Keratinocyte (primary cell): Measurements from ENCODE around the gene RNF157. TPM values are rescaled to one million over a fixed set of nuclear protein-coding genes. Genes with fewer than 3 reads are reported as not detected.

ENCODE experiments used
- DNase-seq: peaks from one replicate; pipeline ENCODE4 v3.0.0-alpha.2; 2011; ENCODE audit warnings: low read depth, missing footprints, low spot score
- FAIRE-seq: peaks from 2 replicates; lab custom pipeline; 2011; peaks lifted over from hg19 to GRCh38; lab: Jason Lieb, UNC
- H2AFZ ChIP-seq: 2 replicates; pipeline ENCODE4 v1.6.0; 2012; ENCODE audit warnings: low read length, control low read depth, inconsistent platforms; ENCODE audit not compliant: control insufficient read depth
- H3K27ac ChIP-seq: 2 replicates; pipeline ENCODE4 v1.5.1; 2011; ENCODE audit warnings: low read length; ENCODE audit not compliant: control insufficient read depth, insufficient read depth
- H3K27me3 ChIP-seq: 3 replicates; pipeline ENCODE4 v1.6.0; 2011; ENCODE audit warnings: low read length; ENCODE audit not compliant: control insufficient read depth, insufficient read depth; ENCODE audit errors: extremely low read depth
- H3K36me3 ChIP-seq, 2 experiments: 2 replicates in 1 of 2; 3 replicates in 1 of 2; pipeline ENCODE4 v1.5.1; 2011; ENCODE audit warnings: low read length in 2 of 2, mild to moderate bottlenecking in 1 of 2; ENCODE audit not compliant: control insufficient read depth in 2 of 2, insufficient read depth in 2 of 2; ENCODE audit errors: extremely low read depth in 1 of 2
- H3K4me1 ChIP-seq: 3 replicates; pipeline ENCODE4 v1.5.1; 2011; ENCODE audit warnings: low read length; ENCODE audit not compliant: control insufficient read depth, insufficient read depth; ENCODE audit errors: extremely low read depth
- H3K4me2 ChIP-seq: 3 replicates; pipeline ENCODE4 v1.6.0; 2011; ENCODE audit warnings: low read depth, low read length; ENCODE audit not compliant: control insufficient read depth, insufficient read depth; ENCODE audit errors: extremely low read depth
- H3K4me3 ChIP-seq, 3 experiments: fragments of 200-600 bp in 1 of 3; sonication (generic) in 1 of 3; 2 replicates in 2 of 3; 3 replicates in 1 of 3; pipeline ENCODE4 v1.5.1; 2011 to 2016; ENCODE audit warnings: low read length in 3 of 3, mild to moderate bottlenecking in 3 of 3, control low read depth in 2 of 3, inconsistent platforms in 1 of 3, low read depth in 1 of 3, mixed read lengths in 1 of 3, mixed run types in 1 of 3, moderate library complexity in 1 of 3; ENCODE audit not compliant: control insufficient read depth in 2 of 3, insufficient read depth in 2 of 3; ENCODE audit errors: extremely low read depth in 1 of 3
- H3K79me2 ChIP-seq: 2 replicates; pipeline ENCODE4 v1.6.0; 2012; ENCODE audit warnings: low read length; ENCODE audit not compliant: control insufficient read depth, insufficient read depth
- H3K9ac ChIP-seq: 3 replicates; pipeline ENCODE4 v1.6.0; 2011; ENCODE audit warnings: low read length; ENCODE audit not compliant: control insufficient read depth, insufficient read depth; ENCODE audit errors: extremely low read depth
- H3K9me1 ChIP-seq: 3 replicates; pipeline ENCODE4 v1.6.0; 2011; ENCODE audit warnings: low read length; ENCODE audit not compliant: control insufficient read depth, insufficient read depth; ENCODE audit errors: extremely low read depth
- H3K9me3 ChIP-seq: 2 replicates; pipeline ENCODE4 v1.5.1; 2012; ENCODE audit warnings: low read depth, low read length; ENCODE audit not compliant: control insufficient read depth
- H4K20me1 ChIP-seq: 3 replicates; pipeline ENCODE4 v1.6.0; 2011; ENCODE audit warnings: low read length; ENCODE audit not compliant: control insufficient read depth, insufficient read depth; ENCODE audit errors: extremely low read depth
- CTCF ChIP-seq, 3 experiments: IDR thresholded peaks in 1 of 3; conservative IDR thresholded peaks in 1 of 3; optimal IDR thresholded peaks in 1 of 3; 2 replicates in 2 of 3; 3 replicates in 1 of 3; pipeline versions ENCODE3 to v1.5.1; 2011; ENCODE audit warnings: low read length in 3 of 3, mild to moderate bottlenecking in 3 of 3, moderate library complexity in 2 of 3, control low read depth in 1 of 3, inconsistent platforms in 1 of 3; ENCODE audit not compliant: insufficient read depth in 2 of 3; ENCODE audit errors: extremely low read depth in 1 of 3
- EZH2 ChIP-seq: IDR thresholded peaks from one replicate; pipeline ENCODE4 v1.6.1; 2012; ENCODE audit warnings: inconsistent platforms, mild to moderate bottlenecking, low read length, moderate library complexity
- dilution Hi-C: fragments of 300-500 bp; cut with MboI; formaldehyde crosslinking; loops from one replicate; pipeline ENCODE4 v1.7.0; 2020; ENCODE audit warnings: low sequenced_read_pairs; ENCODE audit not compliant: extremely low pct_ligation_motif_present
- polyA plus RNA-seq, 5 experiments: library from polyadenylated mRNA; depleted of rRNA in 3 of 5; stranded (reverse) in 3 of 5; stranded (forward) in 1 of 5; unstranded in 1 of 5; fragments of >200 nt; gene quantifications; 1 replicate in 1 of 5; 2 replicates in 3 of 5; 3 replicates in 1 of 5; pipeline versions ENCODE4 v1.2.1 to v1.2.3, GENCODE V29; 2011 to 2012; ENCODE audit warnings: missing spikeins in 2 of 5, low read depth in 1 of 5, low replicate concordance in 1 of 5

The RNF157 gene
- polyA plus RNA-seq, 1 donor (not counting 4 experiments of a cell fraction or from before 2014, with no cell fraction given), result not detected

GRCh38 chr17:76163919-76164318 is 76.4 kb downstream of the RNF157 start:
- H3K9me3 ChIP-seq, result no peaks in the 10 kb centered on the region
- no peak overlapping the region for H3K4me3 ChIP-seq
- H3K4me1 ChIP-seq, result no peaks in the 10 kb centered on the region
- dilution Hi-C loops, result no loop called here
- DNase-seq (no peak), FAIRE-seq (no peak)
- TF ChIP-seq EZH2 (no peak), CTCF (optimal IDR thresholded peaks at IDR 0.05 in 1 of 3, IDR thresholded peaks at IDR 0.05 in 1 of 3, conservative IDR thresholded peaks at IDR 0.05 in 1 of 3; ENCODE audit: extremely low read depth in 1 of 3, insufficient read depth in 2 of 3, low read length in 3 of 3) (no peak)
- H3K9me1 ChIP-seq, result no peaks in the 10 kb centered on the region
- H3K79me2 ChIP-seq, result no peaks in the 10 kb centered on the region
- no peak overlapping the region for H3K27ac ChIP-seq
- no peaks in the 10 kb centered on the region for H3K27me3 ChIP-seq
- H3K36me3 ChIP-seq, result no peaks in the 10 kb centered on the region
- no peaks in the 10 kb centered on the region for H4K20me1 ChIP-seq
- H2AFZ ChIP-seq, result no peak overlapping the region
- no peak overlapping the region for H3K9ac ChIP-seq
- H3K4me2 ChIP-seq, result no peak overlapping the region

- no peak overlapping the region for H2AFZ ChIP-seq
- H4K20me1 ChIP-seq, result no peaks in the 10 kb centered on the region
- H3K36me3 ChIP-seq, result no peaks in the 10 kb centered on the region
- H3K9me1 ChIP-seq, result no peaks in the 10 kb centered on the region
- no peaks in the 10 kb centered on the region for H3K27me3 ChIP-seq
- DNase-seq, result no peak
- H3K4me2 ChIP-seq, result no peak overlapping the region
- no peak overlapping the region for H3K27ac ChIP-seq
- H3K4me1 ChIP-seq, result no peaks in the 10 kb centered on the region
- no peaks in the 10 kb centered on the region for H3K9me3 ChIP-seq
- H3K79me2 ChIP-seq, result no peaks in the 10 kb centered on the region
- H3K4me3 ChIP-seq, result no peak overlapping the region
- dilution Hi-C loops, result no loop called here
- no peak overlapping the region for H3K9ac ChIP-seq
- no peak for FAIRE-seq
- TF ChIP-seq CTCF (optimal IDR thresholded peaks at IDR 0.05 in 1 of 3, IDR thresholded peaks at IDR 0.05 in 1 of 3, conservative IDR thresholded peaks at IDR 0.05 in 1 of 3; ENCODE audit: extremely low read depth in 1 of 3, insufficient read depth in 2 of 3, low read length in 3 of 3) (no peak), EZH2 (no peak)
These were observed 78.5 kb downstream of the RNF157 start for GRCh38 chr17:76161619-76162266.
